HEK293 (cell line): Measurements from ENCODE around the gene CDK16.

Experiments
- GLI4 ChIP-seq: fragments of 450-650 bp; formaldehyde crosslinking; IDR thresholded peaks from 2 replicates; pipeline ENCODE4 v1.5.1; 2016; ENCODE audit warnings: missing biosample characterization, missing genetic modification characterization
- MYNN ChIP-seq: fragments of 450-650 bp; formaldehyde crosslinking; IDR thresholded peaks from 2 replicates; pipeline ENCODE4 v1.5.1; 2016; ENCODE audit warnings: missing biosample characterization, missing genetic modification characterization, borderline replicate concordance
- SCRT1 ChIP-seq: fragments of 450-650 bp; formaldehyde crosslinking; IDR thresholded peaks from 2 replicates; pipeline ENCODE4 v1.5.1; 2016; ENCODE audit warnings: missing biosample characterization, missing genetic modification characterization, borderline replicate concordance
- ZBTB11 ChIP-seq: fragments of 450-650 bp; formaldehyde crosslinking; conservative IDR thresholded peaks from 2 replicates; pipeline ENCODE4 v1.5.1; 2016; ENCODE audit warnings: low read depth, missing biosample characterization, missing genetic modification characterization
- TF ChIP-seq, protein P1 (sequence below): fragments of 450-650 bp; formaldehyde crosslinking; IDR thresholded peaks from 2 replicates; pipeline ENCODE4 v1.5.1; 2016; ENCODE audit warnings: missing biosample characterization, missing genetic modification characterization

GRCh38 chrX:47272013-47272408, 53.5 kb downstream of the CDK16 start:
- TF ChIP-seq ZBTB11, result no peak
- no peak for TF ChIP-seq SCRT1
- TF ChIP-seq, protein P1, sequence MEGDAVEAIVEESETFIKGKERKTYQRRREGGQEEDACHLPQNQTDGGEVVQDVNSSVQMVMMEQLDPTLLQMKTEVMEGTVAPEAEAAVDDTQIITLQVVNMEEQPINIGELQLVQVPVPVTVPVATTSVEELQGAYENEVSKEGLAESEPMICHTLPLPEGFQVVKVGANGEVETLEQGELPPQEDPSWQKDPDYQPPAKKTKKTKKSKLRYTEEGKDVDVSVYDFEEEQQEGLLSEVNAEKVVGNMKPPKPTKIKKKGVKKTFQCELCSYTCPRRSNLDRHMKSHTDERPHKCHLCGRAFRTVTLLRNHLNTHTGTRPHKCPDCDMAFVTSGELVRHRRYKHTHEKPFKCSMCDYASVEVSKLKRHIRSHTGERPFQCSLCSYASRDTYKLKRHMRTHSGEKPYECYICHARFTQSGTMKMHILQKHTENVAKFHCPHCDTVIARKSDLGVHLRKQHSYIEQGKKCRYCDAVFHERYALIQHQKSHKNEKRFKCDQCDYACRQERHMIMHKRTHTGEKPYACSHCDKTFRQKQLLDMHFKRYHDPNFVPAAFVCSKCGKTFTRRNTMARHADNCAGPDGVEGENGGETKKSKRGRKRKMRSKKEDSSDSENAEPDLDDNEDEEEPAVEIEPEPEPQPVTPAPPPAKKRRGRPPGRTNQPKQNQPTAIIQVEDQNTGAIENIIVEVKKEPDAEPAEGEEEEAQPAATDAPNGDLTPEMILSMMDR, result no peak
- no peak for TF ChIP-seq GLI4
- TF ChIP-seq MYNN (tag by site-specific recombination), result no peak
